ENCODE measurements around the gene TESMIN. TPM values are rescaled to one million over a fixed set of nuclear protein-coding genes. Genes with fewer than 3 reads are reported as not detected.

TESMIN gene
- total and polyA plus RNA-seq, 2 of the 4 experiments (the other 2 are of a cell fraction) = 0.90 to 2.2 TPM

DNA sequence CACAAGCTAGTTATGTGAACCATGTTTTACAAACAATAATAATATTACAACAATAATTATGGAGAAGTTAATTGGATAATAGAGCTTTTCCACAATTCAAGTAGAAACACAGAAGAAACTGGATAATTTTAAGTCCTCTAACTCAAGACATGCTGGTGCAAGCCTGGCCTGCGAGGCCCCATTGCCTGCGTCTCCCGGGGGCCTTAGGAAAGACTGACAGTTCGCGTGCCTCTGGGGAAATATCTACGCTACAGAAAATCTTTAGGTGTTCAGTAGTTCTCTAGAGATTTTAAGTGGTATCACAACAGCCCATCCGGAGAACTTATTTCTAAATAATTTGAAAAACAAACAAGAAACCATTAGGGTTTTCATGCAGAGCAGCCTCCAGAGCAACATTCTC lies 43.8 kb downstream of the TESMIN start:
- Histone ChIP-seq H3K9ac (ENCODE audit: low read depth, low read length) (no peak overlapping the region), H2AK9ac (replicated peaks; ENCODE audit: low read depth, low read length, poor library complexity) (no peak overlapping the region), H2AK5ac (ENCODE audit: low read depth, low read length) (no peak overlapping the region), H2BK15ac (ENCODE audit: low read depth, low read length) (no peak overlapping the region), H3K14ac (replicated peaks; ENCODE audit: low read depth, low read length) (no peak overlapping the region), H3K27ac (ENCODE audit: insufficient read depth, low read length) (no peak overlapping the region), H3K27me3 (ENCODE audit: control insufficient read depth, insufficient read depth, low read length) (peaks cover 63% of the 10 kb centered on the region), H2BK20ac (ENCODE audit: low read depth, low read length) (no peak overlapping the region), H2BK120ac (ENCODE audit: low read depth, low read length) (no peak overlapping the region), H4K8ac (ENCODE audit: low read depth in 2 of 2, low read length in 2 of 2) (no peak overlapping the region), H2BK5ac (ENCODE audit: low read depth, low read length, poor library complexity, severe bottlenecking) (no peak overlapping the region), H4K20me1 (ENCODE audit: insufficient read depth, low read length) (no peaks in the 10 kb centered on the region; the same call in 1 of the 2 replicates), H3K23ac (ENCODE audit: low read depth, low read length) (no peak overlapping the region), H4K91ac (ENCODE audit: insufficient read depth, low read depth, low read length) (no peak overlapping the region), H3K4me3 (ENCODE audit: insufficient read depth, low read depth, low read length) (no peak overlapping the region), H3K4me1 (ENCODE audit: control insufficient read depth, insufficient read depth, low read length) (no peaks in the 10 kb centered on the region), H3K36me3 (ENCODE audit: control insufficient read depth, insufficient read depth, low read length) (no peaks in the 10 kb centered on the region), H3K79me1 (ENCODE audit: low read depth in 1 of 2, low read length in 2 of 2) (no peaks in the 10 kb centered on the region), H3K18ac (ENCODE audit: low read depth, low read length) (no peak overlapping the region), H3K4me2 (ENCODE audit: low read depth, low read length) (no peak overlapping the region), H4K5ac (ENCODE audit: low read depth, low read length) (no peak overlapping the region), H3K56ac (ENCODE audit: extremely low read depth, insufficient read depth, low read length) (no peak overlapping the region), H3K9me1 (ENCODE audit: insufficient read depth, low read length) (no peaks in the 10 kb centered on the region), H3K9me3 (ENCODE audit: control insufficient read depth, insufficient read depth, low read length) (no peaks in the 10 kb centered on the region; the same call in 1 of the 2 replicates), H3K4ac (ENCODE audit: low read depth, low read length) (no peak overlapping the region), H2AFZ (replicated peaks; ENCODE audit: low read length, poor library complexity) (no peak overlapping the region)
- dilution Hi-C loops (cut with HindIII; ENCODE audit: low sequenced_read_pairs, unreplicated experiment) (no loop called here), in situ Hi-C loops (cut with MboI; ENCODE audit: low sequenced_read_pairs) (no loop called here), intact Hi-C loops (cut with micrococcal nuclease) (no loop called here)
- no CpG with 5 or more reads among the region's 7 CpGs for WGBS, 2 experiments (ENCODE audit: extremely low coverage in 2 of 2, insufficient read length in 1 of 2)
- ChIA-PET POLR2A (ENCODE audit: unreplicated experiment) (no interaction called here), CTCF (no interaction called here)
- DNase-seq (no peak), ATAC-seq (ENCODE audit: low read depth) (no peak)
- TF ChIP-seq, protein P1, sequence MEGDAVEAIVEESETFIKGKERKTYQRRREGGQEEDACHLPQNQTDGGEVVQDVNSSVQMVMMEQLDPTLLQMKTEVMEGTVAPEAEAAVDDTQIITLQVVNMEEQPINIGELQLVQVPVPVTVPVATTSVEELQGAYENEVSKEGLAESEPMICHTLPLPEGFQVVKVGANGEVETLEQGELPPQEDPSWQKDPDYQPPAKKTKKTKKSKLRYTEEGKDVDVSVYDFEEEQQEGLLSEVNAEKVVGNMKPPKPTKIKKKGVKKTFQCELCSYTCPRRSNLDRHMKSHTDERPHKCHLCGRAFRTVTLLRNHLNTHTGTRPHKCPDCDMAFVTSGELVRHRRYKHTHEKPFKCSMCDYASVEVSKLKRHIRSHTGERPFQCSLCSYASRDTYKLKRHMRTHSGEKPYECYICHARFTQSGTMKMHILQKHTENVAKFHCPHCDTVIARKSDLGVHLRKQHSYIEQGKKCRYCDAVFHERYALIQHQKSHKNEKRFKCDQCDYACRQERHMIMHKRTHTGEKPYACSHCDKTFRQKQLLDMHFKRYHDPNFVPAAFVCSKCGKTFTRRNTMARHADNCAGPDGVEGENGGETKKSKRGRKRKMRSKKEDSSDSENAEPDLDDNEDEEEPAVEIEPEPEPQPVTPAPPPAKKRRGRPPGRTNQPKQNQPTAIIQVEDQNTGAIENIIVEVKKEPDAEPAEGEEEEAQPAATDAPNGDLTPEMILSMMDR (conservative IDR thresholded peaks at IDR 0.05; ENCODE audit: low read depth, low read length) = no peak
- TF ChIP-seq CEBPB (IDR thresholded peaks at IDR 0.05; ENCODE audit: low read depth, low read length) (no peak), SMC3 (IDR thresholded peaks at IDR 0.05; ENCODE audit: low read depth, low read length) (no peak), BHLHE40 (IDR thresholded peaks at IDR 0.05; ENCODE audit: low read depth, low read length) (no peak), RFX5 (IDR thresholded peaks at IDR 0.05; ENCODE audit: low read depth, low read length) (no peak), NFE2L2 (IDR thresholded peaks at IDR 0.05; ENCODE audit: low read depth, low read length) (no peak), POLR2A (IDR thresholded peaks at IDR 0.05; ENCODE audit: low read depth, low read length) (no peak)
- TF ChIP-seq, protein P2, sequence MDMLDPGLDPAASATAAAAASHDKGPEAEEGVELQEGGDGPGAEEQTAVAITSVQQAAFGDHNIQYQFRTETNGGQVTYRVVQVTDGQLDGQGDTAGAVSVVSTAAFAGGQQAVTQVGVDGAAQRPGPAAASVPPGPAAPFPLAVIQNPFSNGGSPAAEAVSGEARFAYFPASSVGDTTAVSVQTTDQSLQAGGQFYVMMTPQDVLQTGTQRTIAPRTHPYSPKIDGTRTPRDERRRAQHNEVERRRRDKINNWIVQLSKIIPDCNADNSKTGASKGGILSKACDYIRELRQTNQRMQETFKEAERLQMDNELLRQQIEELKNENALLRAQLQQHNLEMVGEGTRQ (IDR thresholded peaks at IDR 0.05; ENCODE audit: low read depth, low read length) = no peak
- BruUV-seq (replicated peaks) = no TSS peak

Measured in IMR-90 (cell line).